Measurements from ENCODE around the gene JAM3.

- TF ChIP-seq ARNTL (CRISPR knock-in tag; IDR thresholded peaks at IDR 0.05; ENCODE audit: borderline replicate concordance, low read depth): no peak
- TF ChIP-seq, protein P1, sequence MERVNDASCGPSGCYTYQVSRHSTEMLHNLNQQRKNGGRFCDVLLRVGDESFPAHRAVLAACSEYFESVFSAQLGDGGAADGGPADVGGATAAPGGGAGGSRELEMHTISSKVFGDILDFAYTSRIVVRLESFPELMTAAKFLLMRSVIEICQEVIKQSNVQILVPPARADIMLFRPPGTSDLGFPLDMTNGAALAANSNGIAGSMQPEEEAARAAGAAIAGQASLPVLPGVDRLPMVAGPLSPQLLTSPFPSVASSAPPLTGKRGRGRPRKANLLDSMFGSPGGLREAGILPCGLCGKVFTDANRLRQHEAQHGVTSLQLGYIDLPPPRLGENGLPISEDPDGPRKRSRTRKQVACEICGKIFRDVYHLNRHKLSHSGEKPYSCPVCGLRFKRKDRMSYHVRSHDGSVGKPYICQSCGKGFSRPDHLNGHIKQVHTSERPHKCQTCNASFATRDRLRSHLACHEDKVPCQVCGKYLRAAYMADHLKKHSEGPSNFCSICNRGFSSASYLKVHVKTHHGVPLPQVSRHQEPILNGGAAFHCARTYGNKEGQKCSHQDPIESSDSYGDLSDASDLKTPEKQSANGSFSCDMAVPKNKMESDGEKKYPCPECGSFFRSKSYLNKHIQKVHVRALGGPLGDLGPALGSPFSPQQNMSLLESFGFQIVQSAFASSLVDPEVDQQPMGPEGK (CRISPR knock-in tag; IDR thresholded peaks at IDR 0.05; ENCODE audit: borderline replicate concordance): no peak
- no peak for TF ChIP-seq CSDC2 (CRISPR knock-in tag; IDR thresholded peaks at IDR 0.05)
- no peak for TF ChIP-seq CREB5 (CRISPR knock-in tag; IDR thresholded peaks at IDR 0.05; ENCODE audit: low read depth)
- no peak for TF ChIP-seq ZFP3 (CRISPR knock-in tag; IDR thresholded peaks at IDR 0.05)
- no peak for TF ChIP-seq CSRNP3 (CRISPR knock-in tag; IDR thresholded peaks at IDR 0.05)
- no peak for TF ChIP-seq ZNF8 (CRISPR knock-in tag; IDR thresholded peaks at IDR 0.05)
- no peak for TF ChIP-seq TCF4 (CRISPR knock-in tag; IDR thresholded peaks at IDR 0.05; ENCODE audit: borderline replicate concordance)
Observed at GRCh38 chr11:134159652-134160051, 90.8 kb downstream of the JAM3 start.
